Colon (tissue), 2 donors: Measurements from ENCODE around the gene ERGIC1.
"Not testable (repeated sequence)": the region's sequence is repeated elsewhere in the genome, so short reads cannot be mapped to it uniquely, and the experiment has no call there.

Experiments
- FAIRE-seq: peaks from 2 replicates; lab custom pipeline; 2012; peaks lifted over from hg19 to GRCh38; lab: Jason Lieb, UNC
- donor health status: control.
- donor health status: control.

Gene ERGIC1

GRCh38 chr5:172878933-172879752, 45.1 kb downstream of the ERGIC1 start:
- FAIRE-seq = no peak

GRCh38 chr5:172881691-172882370, 47.8 kb downstream of the ERGIC1 start:
- no peak for FAIRE-seq

- no peak for FAIRE-seq
These were observed 49.0 kb downstream of the ERGIC1 start for GRCh38 chr5:172883066-172883465.

- FAIRE-seq = no peak
These were observed 51.7 kb downstream of the ERGIC1 start for GRCh38 chr5:172885597-172886340.

- FAIRE-seq = no peak
These were observed 52.4 kb downstream of the ERGIC1 start for GRCh38 chr5:172886476-172886875.

DNA sequence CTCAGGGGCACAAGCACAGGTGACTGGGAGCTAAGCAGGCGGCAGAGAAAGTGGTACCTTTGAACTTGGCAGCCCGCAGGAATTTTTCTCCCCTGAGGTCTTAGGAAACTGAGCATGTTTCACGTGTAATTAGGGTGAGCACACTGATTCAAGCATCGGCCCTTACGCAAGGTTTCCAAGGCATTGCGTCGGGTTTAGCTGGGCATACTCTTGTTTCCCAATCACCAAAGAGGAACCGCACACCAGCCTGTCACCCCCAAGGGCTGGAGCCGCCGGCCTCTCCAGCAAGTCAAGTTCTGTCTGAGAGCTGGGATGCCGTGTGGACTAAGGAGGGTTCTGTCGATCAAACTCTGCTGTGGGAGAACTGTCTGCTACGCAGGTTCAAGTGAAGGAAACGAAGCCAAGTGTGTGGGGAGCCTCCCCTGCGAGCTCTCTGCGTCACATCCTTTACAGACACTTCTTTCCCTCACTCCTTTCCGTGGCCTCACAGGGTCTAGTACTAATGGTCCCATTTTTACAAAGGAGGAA, 53.0 kb downstream of the ERGIC1 start:
- no peak for FAIRE-seq

DNA sequence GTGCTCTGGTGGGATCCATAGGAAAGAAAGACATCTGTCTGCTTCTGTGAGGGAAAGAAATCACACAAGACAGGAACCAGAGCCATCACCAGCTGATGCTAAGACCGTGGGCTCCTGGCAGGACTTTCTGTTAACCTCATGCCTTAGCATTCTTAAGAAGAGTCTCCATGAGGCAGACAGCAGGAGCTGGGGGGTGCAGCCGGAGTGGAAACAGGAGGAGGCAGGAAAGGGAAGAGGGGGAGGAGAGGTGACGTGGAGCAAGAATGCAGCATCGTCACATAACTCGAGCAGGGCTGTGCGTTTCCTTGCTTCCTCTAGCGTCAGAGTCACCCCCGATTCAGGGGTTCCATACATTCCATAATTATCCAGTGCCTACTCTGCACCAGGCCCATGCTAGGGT, 53.6 kb downstream of the ERGIC1 start:
- no peak for FAIRE-seq

DNA sequence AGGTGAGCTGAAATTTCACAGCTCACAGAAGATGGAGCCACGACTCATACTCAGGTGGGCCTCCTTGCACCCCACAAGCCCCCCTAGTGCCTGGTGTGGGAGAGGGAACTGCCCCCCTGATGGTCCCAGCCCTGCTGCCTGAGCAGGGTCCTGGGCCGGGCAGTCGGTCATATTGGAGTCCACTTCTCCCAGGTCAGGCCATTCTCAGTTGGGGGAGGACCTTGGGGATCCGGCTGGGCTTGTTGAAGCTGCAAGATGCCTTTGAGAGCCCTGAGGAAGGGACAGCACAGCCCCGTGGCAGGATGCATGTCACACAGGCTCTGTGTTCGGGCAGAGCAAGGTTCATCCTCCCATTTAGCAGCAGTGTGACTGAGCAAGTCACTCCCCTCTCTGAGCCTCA, 56.6 kb downstream of the ERGIC1 start:
- FAIRE-seq = no peak

DNA sequence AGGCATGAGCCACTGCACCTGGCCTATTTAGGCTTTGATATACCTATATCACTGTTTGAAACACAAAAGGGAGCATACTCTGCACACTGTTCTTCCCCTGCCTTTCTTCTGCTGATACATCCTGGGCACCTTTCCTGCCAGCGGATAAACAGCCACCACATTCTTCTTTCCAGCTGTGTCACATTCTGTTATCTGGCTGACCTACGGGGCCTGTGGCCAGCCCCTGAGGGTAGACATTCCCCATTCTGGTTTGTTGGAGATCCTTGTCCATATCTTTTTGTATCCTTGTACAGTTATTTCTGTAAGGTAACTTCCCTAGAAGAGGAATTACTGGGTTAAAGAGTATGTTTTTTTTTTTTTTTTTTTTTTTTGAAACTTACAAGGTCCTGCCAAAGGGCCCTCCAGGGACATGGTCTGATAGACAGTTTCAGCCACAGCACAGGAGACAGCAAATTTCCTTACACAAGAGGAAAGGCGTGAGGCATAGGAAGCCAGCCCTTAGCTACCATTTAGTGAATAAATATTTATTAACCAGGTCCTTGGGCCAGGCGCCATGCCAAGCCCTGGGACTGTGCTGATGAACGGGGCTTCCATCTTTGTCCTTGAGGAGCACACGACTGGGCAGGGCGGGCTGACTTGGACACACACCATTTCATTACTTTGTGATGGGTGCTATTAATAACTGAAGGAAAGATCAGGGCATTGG, 57.8 kb downstream of the ERGIC1 start:
- no peak for FAIRE-seq

- FAIRE-seq = no peak
These were observed 58.7 kb downstream of the ERGIC1 start for GRCh38 chr5:172892713-172893112.

DNA sequence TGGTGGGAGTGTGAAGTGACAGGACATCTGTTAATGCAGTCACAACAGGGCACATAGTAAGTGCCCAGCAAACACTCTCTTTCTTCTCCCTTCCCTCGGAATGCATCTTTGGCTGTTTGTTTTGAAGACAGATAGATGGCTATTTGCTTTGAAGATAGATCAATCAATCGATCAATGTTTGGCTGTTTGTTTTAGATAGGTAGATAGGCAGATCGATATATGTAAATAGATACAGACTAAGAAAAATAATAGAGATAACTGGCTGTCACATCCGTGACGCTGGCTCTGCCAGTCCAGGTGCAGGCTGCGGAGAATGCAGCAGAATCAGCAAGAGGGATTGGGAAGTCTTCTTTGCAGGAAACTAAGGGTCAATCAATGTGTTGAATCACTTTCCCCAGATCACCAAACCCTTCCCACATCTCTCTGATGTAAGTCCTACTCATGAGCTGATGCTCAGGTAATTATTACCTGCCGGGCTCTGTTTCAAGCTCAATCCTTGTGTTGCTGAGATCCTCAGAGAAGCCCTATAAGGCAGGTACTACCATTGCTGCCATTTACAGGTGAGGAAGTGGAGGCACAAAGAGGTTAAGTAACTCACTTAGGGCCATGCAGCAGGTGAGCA, 60.8 kb downstream of the ERGIC1 start:
- no peak for FAIRE-seq

GRCh38 chr5:172895549-172895948, 61.5 kb downstream of the ERGIC1 start:
- no peak for FAIRE-seq

GRCh38 chr5:172896465-172896864, 62.4 kb downstream of the ERGIC1 start:
- no peak for FAIRE-seq

DNA sequence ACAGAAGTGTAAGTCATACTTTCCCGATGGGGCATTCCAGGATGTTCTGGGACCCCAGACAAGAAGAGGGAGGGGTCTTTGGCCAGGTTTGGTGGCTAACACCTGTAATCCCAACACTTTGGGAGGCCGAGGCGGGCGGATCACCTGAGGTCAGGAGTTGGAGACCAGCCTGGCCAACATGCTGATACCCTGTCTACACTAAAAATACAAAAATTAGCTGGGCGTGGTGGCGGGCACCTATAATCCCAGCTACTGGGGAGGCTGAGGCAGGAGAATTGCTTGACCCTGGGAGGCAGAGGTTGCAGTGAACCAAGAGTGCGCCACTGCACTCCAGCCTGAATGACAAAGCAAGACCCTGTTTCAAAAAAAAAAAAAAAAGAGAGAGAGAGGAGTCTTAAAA, 63.0 kb downstream of the ERGIC1 start:
- FAIRE-seq = not testable (repeated sequence)

- FAIRE-seq = no peak
These were observed 63.6 kb downstream of the ERGIC1 start for GRCh38 chr5:172897481-172898217.

DNA sequence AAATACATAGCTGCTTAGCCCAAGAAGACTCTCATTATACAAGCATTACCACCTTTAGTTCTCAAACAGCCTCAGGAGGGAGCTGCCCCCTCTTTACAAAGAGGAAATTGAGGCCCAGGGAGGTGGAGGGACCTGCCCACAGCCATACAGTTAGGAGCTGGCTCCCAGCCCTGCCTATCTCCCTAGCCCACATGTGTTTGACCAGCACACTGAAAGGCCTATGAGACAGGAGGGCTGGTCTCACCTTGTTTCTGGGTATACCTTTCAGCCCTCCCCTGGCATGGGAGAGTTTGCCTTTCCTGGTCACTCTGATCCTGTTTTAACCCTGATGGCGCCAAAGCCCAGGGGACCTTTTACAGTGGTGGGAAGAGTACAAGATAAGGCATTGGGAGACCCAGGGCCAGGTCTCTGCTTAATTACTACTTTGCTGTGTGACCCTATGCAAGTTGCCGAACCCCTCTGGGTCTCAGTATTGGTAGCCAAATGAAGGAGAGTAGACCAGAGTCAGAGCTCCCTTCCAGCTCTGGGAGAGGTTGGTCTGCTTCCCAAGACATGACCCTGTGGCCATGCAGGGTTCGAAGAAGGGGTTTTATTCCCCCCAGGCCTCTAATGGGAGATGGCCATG, 64.3 kb downstream of the ERGIC1 start:
- FAIRE-seq = no peak

GRCh38 chr5:172898843-172899369, 64.9 kb downstream of the ERGIC1 start:
- FAIRE-seq = no peak

- FAIRE-seq = no peak
These were observed 65.4 kb downstream of the ERGIC1 start for GRCh38 chr5:172899436-172899835.

GRCh38 chr5:172901012-172901780, 67.1 kb downstream of the ERGIC1 start:
- no peak for FAIRE-seq
